EL (cell line): ENCODE data around the gene PKM.
A peak's percentile ranks its signal among the peaks of the same experiment; 100 is the strongest.
"Not testable (repeated sequence)": the region's sequence is repeated elsewhere in the genome, so short reads cannot be mapped to it uniquely, and the experiment has no call there.

Experiments
- DNase-seq: peaks from one replicate; pipeline ENCODE4 v3.0.0-alpha.2; 2016

PKM gene

DNA sequence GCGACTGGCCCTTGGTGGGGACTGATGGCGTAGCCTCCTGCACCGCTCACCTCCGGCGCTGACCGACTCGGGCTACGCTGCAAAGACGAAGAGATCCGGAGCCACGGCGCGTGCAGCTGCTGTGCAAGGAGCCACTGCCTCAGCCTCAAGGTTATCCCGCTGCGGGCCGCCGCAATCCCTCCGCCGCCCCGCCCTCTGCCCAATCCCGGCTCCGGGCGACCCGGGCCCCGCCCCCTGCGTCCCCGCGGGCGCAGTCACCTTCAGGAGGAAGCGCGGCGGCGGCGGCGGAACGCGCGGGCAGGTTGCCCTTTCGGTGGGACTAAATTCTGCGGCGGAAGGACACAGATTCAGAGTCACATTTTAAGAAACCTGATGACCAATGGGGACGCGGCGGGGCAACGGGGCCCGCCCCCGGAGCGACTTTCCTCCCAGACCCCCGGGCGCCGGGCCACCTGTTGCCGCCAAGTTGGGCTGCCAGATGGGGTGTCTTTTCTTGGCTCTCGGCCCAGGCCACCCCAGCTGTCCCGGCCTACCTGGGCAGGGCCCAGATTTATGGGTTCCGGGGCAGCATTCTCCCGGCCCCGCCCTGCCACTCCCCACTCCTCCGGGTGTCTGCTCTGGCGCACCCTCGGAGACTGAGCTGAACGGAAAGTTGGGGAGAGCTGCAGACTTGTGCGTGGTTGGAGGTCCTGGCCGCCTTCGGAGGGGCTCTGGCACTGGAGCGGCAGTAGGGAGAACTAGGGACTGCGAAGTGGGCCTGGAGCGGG, at the start of gene PKM:
Gene PKM, minus strand, starts transcription at position 125 of the 767 bp plus-strand sequence. CDS start 12,093 bp downstream, outside the sequence.
- DNase-seq, result peak; percentile 98

DNA sequence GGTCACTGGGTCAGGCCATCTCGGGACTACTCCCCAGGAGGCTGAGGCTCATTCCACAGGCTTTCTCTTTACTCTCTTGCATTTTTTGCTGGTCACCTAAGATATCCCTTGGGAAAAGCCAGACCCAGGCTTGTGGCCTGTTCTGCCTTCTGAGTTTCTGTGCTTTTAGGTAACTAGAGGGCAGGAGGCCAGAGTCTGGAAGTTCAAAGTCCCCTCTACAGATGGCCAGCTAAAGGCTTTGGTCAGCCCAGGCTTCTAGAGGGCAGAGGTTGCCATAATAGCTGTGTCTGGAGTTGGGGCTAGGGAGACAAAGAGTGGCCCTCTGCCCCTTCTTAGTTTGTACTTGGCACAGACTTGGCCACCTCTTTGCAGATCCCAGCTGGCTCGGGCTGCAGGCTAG, 49.8 kb upstream of the PKM start:
- no peak for DNase-seq

DNA sequence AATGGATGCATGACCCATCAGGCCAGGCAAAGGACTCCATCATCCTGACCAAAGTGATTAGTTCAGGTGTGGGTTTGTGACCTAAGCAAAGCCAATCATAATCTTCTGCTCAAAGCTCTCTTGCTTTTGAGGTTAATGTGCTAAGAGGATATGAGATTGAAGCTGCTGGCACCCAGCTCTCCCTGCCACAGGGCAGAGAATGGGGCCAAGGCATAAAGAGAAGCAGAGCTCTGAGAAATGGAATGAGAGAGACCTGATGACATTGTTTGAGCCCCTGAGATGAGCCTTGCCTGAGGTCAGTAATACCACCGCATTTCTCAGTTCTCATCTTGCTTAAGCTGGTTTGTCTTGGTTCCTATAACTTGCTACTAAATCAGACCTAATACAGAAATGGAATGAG, 47.7 kb upstream of the PKM start:
- DNase-seq, result no peak

DNA sequence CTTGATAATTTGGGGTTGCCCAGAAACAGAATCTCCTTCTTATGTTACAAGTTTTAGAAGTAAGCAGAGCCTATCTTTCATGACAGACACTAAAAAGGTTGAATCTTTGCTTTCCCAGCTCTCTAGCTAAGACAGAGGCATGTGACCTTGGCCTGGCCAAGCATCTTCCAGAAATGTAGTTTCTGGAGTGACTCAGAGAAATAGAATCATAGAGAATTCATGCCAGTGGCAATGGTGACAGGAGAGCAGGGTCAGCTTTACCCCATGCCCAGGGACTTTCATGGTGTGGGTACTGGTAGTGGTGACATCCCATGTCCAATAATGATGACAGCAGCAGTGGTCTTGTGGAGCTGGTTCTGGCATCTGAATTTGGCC, 45.3 kb upstream of the PKM start:
- DNase-seq, result peak; percentile 22

DNA sequence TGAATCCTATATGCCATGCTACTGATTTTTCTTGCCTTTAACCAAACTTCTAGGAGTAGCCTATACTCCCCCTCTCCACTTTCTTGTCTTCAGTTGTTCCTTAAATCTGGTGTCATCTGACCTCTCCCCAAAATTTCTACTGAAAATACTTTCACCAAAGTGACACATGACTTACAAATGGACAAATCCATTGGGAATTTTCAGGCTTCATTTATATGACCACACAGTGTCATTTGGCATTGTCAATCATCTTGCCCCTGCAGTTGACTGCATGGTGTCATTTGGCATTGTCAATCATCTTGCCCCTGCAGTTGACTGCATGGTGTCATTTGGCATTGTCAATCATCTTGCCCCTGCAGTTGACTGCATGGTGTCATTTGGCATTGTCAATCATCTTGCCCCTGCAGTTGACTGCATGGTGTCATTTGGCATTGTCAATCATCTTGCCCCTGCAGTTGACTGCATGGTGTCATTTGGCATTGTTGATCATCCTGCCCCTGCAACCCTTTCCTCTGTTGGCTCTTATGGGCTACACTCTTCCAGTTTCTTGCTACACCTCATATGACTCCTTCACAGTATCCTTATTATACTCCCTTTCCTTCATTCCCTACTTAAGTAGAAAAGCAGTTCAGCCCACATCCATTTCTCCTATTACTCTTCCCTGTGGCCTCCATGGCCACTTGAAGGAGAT, 44.8 kb upstream of the PKM start:
- not testable (repeated sequence) for DNase-seq

DNA sequence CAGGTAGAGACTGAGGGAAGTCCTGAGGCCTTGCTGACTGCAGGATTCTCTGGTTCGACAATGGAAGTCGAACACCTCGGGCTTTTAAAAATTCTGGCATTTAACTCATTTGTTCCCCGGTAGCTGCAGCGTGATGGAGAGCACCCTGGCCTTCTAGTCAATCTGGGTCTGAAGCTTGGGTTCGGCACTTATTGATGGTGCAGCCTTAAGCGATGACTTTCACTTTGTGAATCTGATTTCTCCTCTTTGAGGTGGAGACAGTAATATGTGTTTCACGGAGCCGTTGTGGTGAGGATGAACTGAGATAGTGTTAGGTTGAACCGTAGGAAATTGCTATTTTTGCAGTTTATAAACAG, 42.0 kb upstream of the PKM start:
- no peak for DNase-seq

DNA sequence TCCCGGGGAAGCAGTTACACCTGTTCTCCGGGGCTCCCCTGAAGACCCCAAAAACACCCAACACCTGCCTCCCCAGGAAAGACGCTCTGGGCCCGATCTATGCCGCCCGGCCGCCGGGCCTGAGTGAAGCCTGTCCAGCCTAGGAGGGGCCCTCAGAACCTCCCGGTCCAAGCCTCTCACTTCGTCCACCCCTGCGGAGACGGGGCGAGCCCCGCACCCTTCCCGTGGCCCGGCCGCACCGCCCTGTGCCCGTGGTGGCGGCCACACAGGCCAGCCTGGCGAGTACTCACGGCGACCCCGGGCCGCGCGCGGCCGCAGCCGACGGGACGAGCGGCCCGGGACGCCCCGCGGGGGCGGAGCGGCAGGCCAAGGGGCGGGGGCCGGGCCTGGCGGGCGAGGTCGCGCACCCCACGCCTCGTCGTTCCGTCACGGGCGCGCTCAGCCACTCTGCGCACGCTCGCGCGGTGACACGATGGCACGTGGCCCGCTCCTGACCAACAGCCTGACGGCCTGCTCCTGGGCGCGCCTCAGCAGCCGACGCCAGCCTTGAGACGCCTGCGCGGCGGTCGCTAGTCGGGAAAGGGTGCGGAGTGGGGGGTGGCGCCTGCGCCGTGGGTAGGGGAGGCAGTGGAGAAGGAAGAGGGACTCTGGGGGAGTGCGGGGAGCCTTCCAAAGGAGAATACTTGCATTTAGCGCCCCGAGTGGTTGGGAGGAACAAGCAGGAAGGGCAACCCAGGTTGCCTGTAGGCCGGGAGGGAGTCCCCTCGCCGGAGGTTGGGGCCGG, 41.4 kb upstream of the PKM start, which contains the start of gene PARP6:
Gene PARP6, minus strand, starts transcription at position 342 of the 784 bp plus-strand sequence. CDS start 5,077 bp downstream, outside the sequence.
- DNase-seq, result peak; percentile 98

DNA sequence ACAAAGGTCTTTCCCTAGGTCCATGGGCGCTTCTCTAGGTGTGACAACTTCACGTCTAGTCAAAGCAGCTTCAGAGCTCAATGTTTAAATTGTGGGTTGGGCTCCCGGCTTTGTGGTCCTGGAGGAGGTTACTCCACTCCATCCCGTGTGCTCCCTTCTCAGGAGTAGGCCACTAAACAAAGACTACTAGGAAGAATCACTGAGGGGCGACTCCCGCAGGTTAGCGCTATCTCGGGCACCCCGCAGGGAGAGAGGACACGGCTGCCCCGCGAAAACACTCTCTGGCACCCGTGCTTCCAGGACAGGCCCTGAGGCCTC, 40.9 kb upstream of the PKM start:
- DNase-seq, result peak; percentile 21

DNA sequence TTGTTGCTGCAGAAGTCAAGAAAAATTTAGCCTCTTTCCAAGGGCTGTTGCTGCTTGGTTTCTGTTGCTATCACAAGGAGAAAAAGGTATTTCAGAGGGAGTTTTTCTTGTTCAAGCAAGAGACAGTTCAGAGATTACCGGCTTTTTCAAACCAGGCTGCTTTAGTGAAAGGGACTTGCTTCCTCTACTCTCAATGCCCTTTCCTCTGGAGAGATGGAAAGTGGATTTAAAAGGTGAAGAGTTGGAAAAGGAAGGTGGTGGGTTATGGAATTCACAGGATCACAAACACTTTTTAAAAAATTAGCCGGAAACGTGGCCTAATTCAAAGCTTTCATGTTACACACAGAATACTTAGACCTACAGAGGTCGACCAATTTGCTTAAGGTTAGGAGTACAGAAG, 40.2 kb upstream of the PKM start:
- DNase-seq, result no peak

DNA sequence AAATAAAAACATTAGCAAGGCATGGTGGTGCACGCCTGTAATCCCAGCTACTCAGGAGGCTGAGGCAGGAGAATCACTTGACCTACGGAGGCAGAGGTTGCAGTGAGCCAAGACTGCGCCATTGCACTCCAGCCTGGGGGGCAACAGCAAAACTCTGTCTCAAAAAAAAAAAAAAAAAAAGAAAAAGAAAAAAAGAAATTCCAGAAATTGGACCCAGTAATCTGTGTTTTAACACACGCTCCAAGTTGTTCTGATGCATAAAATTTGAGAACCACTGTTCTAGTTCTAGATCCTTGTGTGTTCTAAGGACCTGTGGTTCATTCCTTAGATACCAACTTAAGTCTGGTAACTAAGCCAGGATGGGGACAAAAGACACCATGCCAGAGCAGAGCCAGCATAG, 38.7 kb upstream of the PKM start:
- no peak for DNase-seq

DNA sequence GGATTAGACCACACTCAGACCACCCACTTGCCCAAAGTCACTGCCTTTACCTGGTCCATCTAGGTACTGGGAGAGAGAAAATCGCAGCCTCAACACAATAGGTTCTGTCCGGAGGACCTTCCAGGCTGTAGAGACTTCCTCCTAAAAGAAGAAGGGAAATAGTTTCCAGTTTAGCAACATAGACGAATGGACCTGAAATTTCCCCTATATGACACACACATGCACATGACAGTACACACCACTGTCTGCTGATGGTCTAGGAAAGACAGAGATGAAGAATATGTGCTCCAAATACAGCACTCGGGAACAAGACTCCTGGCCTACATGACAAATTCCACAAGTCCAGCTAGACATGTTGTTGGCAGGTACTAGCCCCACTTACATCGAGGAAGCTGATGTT, 34.0 kb upstream of the PKM start:
- DNase-seq, result no peak

DNA sequence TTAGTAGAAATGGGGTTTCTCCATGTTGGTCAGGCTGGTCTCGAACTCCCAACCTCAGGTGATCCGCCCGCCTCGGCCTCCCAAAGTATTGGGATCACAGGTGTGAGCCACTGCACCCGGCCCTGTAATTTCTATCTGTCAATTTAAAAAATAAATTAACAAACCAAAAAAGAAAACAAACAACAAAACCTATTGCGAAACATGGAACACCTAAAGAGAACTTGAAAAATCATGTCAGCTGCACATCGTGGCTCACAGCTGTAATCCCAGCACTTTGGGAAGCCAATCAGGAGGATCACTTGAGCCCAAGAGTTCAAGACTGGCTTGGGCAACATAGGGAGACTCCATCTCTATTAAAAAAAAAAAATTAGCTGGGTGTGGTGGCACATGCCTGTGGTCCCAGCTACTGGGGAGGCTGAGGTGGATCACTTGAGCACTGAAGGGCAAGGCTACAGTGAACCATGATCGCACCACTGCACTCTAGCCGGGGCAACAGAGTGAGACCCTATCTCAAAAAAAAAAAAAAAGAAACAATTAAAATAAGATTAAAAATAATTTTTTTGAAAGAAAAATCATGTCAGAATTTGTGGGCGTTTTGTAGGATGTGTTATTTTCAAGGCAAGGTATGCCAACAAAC, 21.8 kb upstream of the PKM start:
- no peak for DNase-seq

DNA sequence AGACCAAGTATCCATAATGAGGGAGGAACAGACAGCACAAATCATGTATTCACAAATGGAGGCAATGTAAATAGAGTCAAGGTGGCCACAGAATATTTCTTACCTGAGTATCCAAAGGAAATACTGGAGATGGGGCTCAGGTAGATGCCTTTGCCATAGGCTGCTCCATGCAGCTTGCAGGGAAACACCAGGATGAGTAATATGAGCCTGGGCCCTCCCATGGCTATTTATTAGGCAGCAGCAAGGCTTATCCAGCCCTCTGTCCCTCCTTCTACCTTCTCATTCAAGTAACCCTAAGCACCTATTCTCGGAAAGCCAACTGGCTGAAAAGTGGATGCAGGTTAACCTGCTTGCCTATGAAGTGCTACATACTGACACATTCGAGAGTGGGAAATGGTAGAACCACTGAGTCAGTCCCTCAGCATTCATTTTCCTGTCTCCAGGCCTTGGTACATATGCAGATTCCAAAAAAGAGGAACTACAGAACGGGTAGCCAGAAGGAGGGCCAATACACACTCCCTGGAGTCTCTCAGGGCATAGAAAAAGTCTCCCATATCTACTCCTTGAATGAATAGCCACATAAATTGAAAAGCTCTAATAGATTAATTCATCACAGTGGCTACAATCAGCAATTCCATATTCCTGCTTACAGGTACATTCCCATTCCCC, 18.3 kb upstream of the PKM start:
- no peak for DNase-seq

DNA sequence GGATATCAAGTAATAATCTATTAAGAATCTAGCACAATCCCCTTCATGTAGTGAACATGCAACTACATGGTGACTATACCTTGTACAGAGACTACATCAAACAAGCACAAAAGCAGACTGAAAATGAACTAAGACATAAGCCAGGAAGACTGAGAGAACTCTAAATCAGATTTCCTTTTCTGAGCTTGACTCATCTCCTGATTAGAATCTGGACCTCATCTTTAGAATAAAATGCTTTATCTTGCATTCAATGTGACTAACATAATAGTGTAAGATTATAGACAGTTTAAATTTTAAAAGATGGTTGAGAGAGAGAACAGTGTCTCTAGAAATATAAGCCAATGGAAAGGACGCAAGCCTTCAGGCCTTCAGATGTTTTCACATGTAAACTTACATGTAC, 17.5 kb upstream of the PKM start:
- no peak for DNase-seq

DNA sequence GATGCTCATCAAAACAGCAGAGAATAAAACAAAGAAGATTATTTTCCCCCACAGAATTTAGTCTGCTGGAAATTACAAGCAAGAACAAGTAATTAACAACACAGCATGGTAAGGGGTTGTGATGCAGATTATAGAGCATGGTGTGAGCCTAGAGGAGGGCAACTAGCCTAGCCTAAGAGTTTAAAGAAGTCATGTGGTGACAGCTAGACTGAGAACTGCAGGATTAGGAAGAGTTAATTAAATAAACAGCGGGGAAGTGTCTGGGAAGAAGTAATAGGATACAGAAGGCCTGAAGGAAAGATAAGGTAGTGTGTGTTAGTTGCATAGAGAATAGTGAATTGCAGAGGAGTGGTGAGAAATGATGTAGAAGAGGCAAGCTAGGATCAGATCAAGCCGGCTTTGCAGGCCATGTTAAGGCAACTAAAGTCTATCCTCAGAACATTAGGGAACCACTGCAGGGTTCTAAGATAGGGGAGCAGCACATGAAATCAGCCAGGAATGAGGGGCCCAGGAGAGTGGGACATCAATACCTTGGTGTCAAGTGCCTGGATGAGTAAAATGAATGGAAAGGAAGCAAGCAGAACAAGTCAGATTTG, 11.9 kb upstream of the PKM start:
- no peak for DNase-seq

DNA sequence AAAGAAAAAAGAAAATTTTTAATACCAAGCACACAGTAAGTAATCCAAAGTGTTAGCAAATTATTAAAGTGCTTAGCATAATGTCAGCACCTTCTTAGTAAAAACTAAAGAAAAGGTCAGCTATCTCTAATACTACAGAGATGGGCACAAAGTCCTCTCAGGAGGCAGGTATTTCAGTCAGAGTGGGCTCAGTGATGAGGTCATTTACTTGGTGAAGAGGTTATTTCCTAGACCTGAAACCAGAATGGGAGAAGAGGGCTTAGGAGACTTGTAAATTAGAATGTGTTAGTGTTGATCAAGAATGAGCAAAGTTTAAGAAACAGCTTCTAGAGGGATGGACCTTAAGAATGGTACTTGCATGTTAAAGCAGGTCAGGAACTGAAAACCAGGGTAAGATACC, 8.7 kb upstream of the PKM start:
- DNase-seq, result no peak

DNA sequence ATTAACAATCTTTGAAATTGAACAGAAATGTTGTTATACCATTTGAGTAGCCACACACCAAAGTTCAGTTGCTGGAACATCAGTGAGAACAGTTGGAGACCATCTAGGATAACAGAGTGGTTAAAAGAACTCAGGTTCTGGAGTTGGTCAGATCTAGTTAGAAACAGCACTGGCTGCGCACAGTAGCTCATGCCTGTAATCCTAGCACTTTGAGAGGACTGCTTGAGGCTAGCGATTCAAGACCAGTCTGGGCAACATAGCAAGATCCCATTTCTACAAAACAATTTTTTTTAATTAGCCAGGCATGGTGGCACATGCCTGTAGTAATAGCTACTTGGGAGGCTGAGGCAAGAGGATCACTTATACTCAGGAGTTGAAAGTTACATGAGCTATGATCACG, 7.6 kb upstream of the PKM start:
- no peak for DNase-seq

DNA sequence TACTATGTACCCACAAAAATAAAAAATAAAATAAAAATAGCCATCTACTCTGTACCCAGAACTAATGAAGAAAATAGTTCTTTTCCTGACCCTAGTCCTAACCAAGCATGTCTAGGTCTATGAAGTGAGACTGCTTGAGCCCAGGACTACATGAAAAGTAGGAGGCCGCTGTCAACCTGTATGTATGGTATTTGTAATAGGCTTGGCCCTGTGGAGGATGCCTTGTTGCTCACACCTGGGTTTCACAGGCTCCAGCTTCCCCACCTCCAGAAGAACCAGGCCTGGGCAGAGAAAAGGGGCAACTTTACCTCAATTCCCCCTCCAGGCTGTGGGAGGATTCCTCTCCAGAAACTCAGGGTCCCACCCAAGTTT, 6.8 kb upstream of the PKM start:
- DNase-seq, result no peak

DNA sequence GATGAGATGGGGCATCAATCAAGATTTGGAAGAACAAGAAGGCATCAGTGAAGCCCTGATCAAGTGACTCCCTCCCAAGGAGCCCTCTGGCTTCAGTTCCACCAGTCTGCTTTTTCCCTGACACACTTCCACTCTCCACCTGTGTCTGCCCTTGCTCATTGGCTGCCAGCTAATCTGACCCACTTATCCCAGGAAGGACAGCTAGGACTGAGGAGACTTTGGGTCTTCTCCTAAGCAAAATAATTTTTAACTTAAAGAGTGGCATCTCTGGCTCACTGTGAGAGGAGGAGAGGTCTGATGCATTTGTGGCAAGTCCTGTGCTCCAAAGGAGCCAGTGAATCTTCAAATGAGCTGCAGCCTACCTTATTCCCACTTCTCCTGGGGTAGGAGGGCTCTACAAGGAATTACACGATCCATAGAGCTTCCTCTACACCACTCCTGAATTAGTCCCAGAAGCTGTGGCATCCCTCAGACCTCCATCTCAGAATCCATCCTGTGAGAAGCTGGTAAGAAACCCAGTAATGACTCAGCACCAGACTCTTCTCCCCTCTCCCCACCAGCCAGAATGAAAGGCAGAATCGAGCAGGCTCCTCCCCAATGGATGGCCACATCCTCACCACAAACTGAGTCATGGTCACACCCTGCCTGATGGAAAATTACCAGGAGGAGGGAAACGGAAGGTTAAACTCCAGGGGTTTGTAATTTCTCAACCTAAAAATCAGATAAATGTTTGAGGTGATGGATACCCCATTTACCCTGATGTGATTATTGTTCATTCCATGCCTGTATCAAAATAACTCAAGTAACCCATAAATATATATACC, 6.3 kb upstream of the PKM start:
- peak; percentile 98 for DNase-seq

DNA sequence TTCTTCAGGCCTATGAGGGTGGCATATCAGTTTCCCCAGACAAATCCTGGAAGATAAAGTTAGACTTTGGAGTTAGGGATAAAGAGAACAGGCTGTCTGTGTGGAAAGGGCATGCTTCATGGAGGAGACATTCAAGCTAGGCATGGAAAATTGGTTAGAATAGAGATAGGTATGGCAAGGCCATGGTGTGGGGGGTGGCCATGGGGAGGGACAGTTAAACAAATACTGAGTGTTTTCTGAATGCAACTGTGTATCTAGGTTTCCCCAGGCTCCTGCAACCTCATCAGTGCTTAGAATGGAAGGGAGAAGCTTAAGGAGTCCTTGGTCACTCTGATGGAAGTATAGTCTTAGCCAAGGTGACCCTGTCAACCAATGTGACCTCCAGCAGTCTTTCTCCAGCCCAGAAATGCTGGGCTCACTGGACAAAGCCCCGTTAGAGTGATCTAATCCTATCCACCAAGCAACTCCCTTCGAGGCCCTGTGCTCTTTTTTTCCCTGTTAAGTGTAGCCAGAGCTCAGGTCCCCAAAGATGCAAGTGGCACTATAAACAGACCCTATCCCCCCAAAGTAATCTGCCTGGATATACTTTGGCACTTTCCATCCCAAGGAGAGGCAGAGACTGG, 5.5 kb upstream of the PKM start:
- DNase-seq, result no peak

DNA sequence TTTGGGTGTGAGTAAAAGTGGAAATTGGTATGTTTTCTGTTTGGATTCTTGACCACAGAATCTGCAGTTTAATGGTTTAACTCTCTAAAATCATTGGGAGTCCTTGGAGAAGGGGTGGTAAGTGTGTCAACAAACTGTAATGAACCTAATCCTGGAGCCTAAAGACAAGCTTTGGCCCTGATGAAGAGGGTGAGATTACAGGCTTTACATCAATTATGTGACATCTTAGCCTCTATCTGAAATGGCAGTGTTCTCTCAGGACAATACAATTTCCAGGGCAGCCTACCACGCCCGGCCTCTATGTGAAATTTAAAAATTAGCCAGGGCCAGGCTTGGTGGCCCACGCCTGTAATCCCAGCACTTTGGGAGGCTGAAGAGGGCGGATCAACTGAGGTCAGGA, 4.3 kb upstream of the PKM start:
- DNase-seq, result no peak
